NCI-H526 (cell line): ENCODE results near the gene TRAF3.
"Not testable (repeated sequence)": the region's sequence is repeated elsewhere in the genome, so short reads cannot be mapped to it uniquely, and the experiment has no call there.

Source experiments
- DNase-seq, 2 experiments: peaks; one replicate each; lab custom pipeline; 2025; lab: John Stamatoyannopoulos, UW

TRAF3 gene

GRCh38 chr14:102923201-102923924 is 146.1 kb downstream of the TRAF3 start:
- no peak for DNase-seq

- DNase-seq: no peak
Measured at GRCh38 chr14:102923925-102924486, 146.8 kb downstream of the TRAF3 start.

DNA sequence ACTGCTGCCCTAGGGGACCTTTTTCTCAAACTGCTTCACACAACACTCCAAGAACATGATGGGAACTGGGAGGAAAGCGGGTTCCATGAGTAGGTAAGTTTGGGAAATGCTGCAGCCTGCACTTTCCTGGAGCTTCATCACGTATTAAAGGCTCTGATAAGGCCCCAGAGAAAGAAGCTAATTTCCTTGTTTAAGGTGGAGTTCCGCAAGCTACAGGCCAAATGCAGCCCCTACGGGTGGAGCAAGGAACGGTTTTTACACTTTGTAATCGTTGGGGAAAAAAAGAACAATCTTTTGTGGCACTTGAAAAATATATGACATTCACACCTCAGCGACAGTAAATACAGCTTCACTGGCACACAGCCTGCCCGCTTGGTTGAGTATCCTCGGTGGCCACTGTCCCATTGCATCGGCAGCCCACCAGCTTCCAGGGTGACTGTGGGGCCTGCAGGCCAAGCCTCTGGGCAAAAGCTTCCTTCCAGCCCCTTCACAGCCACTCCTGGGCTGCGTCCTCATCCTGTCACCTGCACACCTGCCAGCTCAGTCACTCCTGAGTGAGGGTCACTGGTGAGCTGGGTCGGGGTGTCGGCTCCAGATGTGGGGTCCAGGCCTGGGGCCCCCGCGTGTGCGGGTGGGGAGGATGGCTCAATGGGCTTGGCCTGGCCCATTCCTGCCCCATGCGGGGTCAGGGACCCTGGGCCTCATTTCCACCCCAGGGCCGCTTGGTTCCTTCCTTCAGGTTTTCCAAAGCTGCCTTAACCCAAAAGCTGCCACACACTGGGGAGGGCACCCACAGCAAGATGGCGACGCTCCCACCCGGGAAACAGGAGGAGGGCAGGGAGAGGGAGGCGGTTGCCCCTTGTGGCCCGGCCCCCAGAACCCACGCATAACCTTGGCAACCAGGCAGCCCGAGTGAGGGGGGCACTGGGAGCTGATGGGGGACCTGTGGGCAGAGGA is 147.7 kb downstream of the TRAF3 start:
- DNase-seq: no peak

GRCh38 chr14:102925646-102926045 is 148.4 kb downstream of the TRAF3 start:
- no peak for DNase-seq

DNA sequence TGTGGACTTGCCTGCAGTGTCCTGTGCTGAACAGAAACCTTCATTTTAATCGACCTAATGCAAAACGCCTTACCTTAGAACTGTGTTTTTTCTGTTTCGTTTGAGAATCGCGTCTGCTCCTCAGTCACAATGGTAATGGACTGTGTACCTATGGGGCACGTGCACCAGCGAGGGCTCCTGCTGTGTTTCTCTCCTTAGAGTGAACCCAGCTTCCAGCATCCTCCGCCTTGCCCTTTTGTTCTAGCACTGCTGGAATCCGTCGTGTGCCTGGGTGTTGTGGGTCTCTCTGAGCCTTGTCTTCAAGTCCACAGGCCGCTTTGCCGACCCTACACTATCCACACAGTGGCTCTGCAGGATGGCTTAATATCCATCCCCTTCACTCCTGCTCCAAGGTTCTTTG is 148.9 kb downstream of the TRAF3 start:
- no peak for DNase-seq

- not testable (repeated sequence) for DNase-seq
Measured at GRCh38 chr14:102926840-102927239, 149.6 kb downstream of the TRAF3 start.

DNA sequence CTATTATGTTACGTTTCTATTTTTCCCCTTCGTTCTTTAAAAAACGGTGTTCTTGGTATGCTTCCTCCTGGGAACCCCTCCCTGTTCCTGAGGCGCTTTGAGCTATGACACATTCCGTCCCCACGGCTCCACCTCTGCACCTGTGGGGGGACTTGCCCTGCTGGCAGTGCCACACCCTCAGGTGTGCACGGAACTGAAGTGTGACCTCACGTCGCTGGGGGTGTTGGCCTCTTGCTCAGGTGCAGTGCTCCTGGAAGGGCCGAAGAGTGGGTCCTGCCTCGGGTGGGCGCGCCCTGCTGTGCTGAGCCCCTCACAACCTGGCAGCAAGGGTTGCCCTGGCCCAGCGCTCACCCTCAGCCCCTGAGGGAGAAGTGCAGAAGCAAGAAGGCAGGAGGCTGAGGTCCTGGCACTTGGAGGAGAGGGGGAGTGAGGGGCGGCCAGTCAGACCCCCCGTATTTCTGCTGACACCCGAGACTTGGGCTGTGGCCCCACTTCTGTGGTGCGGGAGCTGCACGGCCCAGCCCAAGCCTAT is 150.2 kb downstream of the TRAF3 start:
- no peak for DNase-seq

DNA sequence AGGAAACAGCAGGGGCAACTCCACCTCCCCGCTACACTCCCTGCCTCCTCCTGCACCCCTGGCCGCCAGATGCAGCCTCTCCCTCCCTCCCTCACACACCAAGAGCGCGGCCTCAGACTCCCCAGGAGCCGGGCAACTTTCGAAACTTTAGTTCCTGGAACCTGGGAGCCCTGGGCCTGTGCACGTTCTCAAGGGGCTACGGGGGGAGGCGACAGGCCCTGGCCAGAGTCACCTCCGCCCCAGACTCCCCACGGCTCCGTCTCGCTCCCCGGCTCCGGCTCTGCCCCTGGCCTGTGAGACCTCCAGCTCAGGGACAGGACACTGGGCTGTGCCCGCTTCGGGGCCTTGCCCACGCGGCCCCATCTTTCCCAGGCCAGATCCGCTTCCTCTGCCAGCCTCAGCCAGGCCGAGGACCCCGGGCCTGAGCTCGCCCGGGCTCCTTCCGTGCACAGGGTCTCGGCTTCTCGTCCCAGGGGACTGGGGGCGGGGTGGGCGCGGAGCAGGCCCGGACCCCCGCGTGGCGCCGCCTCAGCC is 150.7 kb downstream of the TRAF3 start:
- DNase-seq: no peak

DNA sequence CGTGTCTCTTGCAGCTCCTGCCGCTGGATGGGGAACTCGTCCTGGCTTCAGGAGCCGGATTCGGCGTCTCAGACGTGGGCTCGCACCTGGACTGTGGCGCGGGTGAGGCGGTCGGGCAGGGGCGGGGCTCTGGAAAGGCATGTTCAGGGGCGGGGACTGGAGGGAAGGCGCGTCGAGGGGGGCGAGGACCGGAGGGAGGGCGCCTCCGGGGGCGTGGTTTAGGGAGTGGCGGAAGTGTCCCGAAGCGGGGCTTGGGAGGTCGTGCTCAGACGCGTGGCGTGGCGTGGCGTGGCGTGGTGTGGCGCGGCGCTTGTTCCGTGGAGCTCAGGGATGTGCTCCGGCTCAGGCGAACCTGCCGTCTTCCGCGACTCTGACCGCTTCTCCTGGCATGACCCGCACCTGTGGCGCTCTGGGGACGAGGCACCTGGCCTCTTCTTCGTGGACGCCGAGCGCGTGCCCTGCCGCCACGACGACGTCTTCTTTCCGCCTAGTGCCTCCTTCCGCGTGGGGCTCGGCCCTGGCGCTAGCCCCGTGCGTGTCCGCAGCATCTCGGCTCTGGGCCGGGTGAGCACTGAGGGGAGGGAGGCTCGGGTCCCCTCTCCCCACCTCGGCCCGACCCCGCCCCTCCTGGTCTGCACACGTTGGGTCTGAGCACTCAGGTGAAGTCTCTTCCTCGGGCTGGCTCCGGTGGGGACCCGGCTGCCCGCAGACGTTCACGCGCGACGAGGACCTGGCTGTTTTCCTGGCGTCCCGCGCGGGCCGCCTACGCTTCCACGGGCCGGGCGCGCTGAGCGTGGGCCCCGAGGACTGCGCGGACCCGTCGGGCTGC is 151.4 kb downstream of the TRAF3 start:
- DNase-seq: peak; percentile 31 to 87

- DNase-seq: peak in 1 of 2 experiments; percentile 57
Measured at GRCh38 chr14:102929241-102930137, 152.2 kb downstream of the TRAF3 start.

GRCh38 chr14:102930138-102930752 is 153.0 kb downstream of the TRAF3 start:
- peak in 1 of 2 experiments; percentile 59 for DNase-seq

DNA sequence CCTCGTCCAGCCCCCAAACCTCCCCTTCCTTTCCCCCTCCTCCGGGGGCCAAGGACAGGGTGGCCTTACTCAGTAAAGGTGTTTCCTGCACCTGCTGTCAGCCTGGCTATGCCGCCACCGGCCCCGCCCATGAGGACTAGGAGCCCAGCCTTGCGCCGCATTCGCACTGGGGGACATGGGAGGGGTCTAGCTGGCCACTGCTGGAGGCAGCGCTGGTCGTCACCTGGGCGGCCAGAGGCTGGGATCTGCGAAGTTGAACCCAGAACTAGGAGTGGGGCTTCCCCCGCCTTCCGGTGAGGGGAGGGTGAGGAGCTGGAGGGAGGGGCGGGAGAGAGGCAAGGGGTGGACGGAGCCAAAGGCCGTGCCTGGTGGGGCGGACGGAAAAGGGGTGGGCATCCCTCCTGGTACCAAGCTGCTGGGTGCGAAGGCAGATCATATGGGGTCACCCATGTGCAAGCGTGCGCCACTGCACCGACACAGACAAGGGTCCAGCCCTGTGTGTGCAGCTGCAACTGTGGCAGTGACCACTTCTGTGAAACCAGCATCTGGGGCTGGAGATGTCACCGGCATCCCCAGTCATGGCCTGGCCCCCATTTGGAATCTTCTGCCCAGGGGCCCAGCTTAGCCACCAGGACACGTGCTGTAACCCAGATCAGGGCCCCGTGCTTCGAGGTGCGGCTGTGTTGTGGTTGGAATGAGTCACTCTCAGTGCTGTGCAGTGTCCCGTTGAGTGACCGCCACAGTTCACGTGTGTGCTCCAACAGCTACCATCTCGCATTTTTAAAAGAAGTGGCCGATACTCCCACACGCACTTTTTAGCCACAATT is 153.7 kb downstream of the TRAF3 start:
- peak in 1 of 2 experiments; percentile 54 for DNase-seq

DNA sequence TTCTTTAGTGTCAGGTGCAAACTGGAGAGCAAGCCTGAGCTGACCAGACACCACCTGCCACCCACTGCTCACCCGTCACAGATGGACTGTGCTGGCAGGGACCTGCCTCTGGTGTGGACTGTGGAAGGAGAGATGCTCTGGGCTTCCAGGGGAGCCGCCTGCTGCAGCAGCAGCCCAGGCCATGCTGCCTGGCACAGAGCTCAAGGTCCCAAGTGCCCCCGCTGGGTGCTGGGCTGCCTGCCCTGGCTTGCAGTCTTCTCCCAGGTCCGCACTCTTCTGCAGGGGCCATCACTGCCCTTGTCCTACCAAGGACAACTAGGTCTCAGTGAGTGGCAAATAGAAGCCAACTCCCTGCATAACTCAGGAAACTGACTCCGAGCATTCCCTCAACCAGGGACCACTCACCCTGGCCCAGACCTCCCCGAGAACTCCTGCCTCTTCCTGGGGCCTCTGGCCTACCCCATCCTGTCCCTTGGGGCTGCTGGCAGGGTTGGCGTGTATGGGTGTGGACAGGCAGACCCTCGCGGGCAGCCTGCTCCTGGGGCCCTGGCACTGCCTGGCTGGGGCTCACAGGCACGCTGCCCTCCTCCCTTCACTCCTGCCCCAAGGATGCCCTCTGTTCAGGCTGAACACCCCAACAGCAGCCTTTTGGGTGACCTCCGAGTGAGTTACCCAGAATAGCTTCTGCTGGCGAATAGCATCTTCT is 154.5 kb downstream of the TRAF3 start:
- no peak for DNase-seq

DNA sequence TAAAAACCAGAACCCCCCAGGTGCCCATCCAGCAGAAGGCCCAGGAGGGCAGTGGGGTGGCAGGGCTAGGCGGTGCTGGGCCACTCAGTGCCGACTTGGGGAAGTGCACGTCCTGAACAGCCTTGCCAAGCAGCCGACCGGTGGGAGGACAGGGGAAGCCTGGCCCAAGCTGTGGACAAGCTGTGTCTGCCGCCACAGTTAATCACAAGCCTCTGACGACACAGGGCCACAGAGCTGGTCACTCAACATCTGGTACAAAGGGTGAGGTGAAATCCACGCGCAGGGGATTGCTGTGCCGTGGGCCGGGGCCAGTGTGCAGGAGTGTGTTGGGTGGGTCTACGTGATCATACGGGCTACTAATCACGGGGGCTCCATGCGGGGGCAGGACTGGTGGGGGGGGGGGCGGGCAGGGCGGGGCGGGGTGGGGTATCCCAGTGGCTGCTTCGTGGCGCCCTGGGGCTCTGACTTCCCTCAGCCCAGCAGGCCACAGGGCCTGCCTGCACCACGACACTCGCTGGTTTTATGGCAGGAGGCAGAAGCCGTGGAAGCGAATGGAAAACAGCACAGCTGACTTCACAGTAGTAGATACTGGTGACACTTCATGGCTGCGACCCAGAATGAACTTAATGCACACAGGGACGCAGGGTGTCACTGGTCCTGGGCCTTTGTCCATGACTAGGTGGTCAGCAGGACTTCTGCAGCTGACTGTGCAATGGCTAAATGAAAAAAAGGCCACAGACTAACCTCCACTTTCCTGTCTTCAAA is 155.4 kb downstream of the TRAF3 start:
- DNase-seq: no peak

- DNase-seq: peak in 1 of 2 experiments; percentile 72
Measured at GRCh38 chr14:102933618-102934231, 156.5 kb downstream of the TRAF3 start.

DNA sequence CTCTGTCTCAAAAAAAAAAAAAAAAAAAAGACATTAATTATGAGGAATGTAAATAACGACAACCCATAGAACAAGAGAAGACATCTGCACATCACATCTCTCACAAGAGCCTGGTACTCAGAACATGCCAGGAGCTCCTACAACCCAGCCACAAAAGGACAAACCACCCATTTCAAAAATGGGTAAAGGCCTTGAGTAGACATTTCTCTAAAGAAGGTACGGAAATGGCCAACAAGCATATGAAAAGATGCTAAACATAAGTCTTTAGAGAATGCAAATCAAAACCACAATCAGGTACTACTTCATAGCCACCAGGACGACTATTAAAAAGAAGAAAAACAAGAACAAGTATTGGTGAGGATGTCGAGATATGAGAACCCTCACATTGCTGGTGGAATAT is 158.5 kb downstream of the TRAF3 start:
- DNase-seq: no peak
